HCT116 (cell line): Measurements from ENCODE around the gene IRX2. TPM values are rescaled to one million over a fixed set of nuclear protein-coding genes. Genes with fewer than 3 reads are reported as not detected.

Experiments
- ATAC-seq: fragments of 200-7000 bp; cut with Tn5 transposase; 2 replicates; pipeline ENCODE4 v1.9.1; 2020; ENCODE audit warnings: mild to moderate bottlenecking, moderate library complexity
- BruUV-seq: library from RNA; stranded (reverse); fragments of 400-500 nt; replicated peaks from 2 replicates; lab custom pipeline; 2021; lab: Mats Ljungman, UMichigan
- CTCF ChIA-PET: fragments of 300-600 bp; sonication (Branson Sonifier 250); formaldehyde crosslinking; loops from one replicate; lab custom pipeline; 2021; ENCODE audit warnings: antibody characterized with exemption; lab: Charles Lee
- POLR2A ChIA-PET: fragments of 300-600, 350-600 bp; sonication (Branson Sonifier 250); formaldehyde crosslinking; loops from one replicate; lab custom pipeline; 2021; ENCODE audit warnings: antibody characterized with exemption; lab: Charles Lee
- RAD21 ChIA-PET, 2 experiments: fragments of 300-600 bp; sonication (Branson Sonifier 250); formaldehyde crosslinking; loops; one replicate each; lab custom pipeline; 2023; ENCODE audit warnings: low total read pairs in 2 of 2; ENCODE audit not compliant: uncharacterized antibody in 2 of 2, unreplicated experiment in 2 of 2, low non-redundant PET in 1 of 2; lab: Charles Lee
- DNase-seq: peaks from one replicate; pipeline ENCODE4 v3.0.0-alpha.2; 2010; ENCODE audit warnings: low read depth, low spot score
- H2AFZ ChIP-seq: fragments of 200-600 bp; shearing (Covaris generic), sonication (generic); 2 replicates; pipeline ENCODE4 v1.6.1; 2017; ENCODE audit warnings: low read depth, mixed run types, mixed read lengths, antibody characterized with exemption, low read length; ENCODE audit not compliant: poor library complexity, severe bottlenecking
- H3K27ac ChIP-seq: 2 replicates; pipeline ENCODE4 v1.5.1; 2012; ENCODE audit warnings: low read depth, low read length
- H3K27me3 ChIP-seq: fragments of 200-600 bp; sonication (generic); 2 replicates; pipeline ENCODE4 v1.6.1; 2016; ENCODE audit warnings: mixed run types, low read length, mixed read lengths; ENCODE audit not compliant: insufficient read depth
- H3K36me3 ChIP-seq, 2 experiments: fragments of 200-500 bp in 1 of 2; fragments of 200-600 bp in 1 of 2; sonication (Bioruptor generic) in 1 of 2; sonication (generic) in 1 of 2; 2 replicates each; pipeline versions ENCODE4 v1.5.1 to v1.6.1; 2014 to 2016; ENCODE audit warnings: low read length in 2 of 2, inconsistent platforms in 1 of 2, mixed read lengths in 1 of 2, mixed run types in 1 of 2; ENCODE audit not compliant: insufficient read depth in 2 of 2, control insufficient read depth in 1 of 2
- H3K4me1 ChIP-seq, 2 experiments: fragments of 200-600 bp in 1 of 2; sonication (generic) in 1 of 2; 2 replicates each; pipeline versions ENCODE4 v1.5.1 to v1.6.1; 2012 to 2017; ENCODE audit warnings: low read length in 2 of 2, inconsistent platforms in 1 of 2, mild to moderate bottlenecking in 1 of 2, mixed read lengths in 1 of 2, mixed run types in 1 of 2, moderate library complexity in 1 of 2; ENCODE audit not compliant: insufficient read depth in 2 of 2, control insufficient read depth in 1 of 2
- H3K4me2 ChIP-seq: fragments of 200-600 bp; sonication (generic); 2 replicates; pipeline ENCODE4 v1.6.1; 2017; ENCODE audit warnings: mixed run types, low read length, mixed read lengths
- H3K4me3 ChIP-seq, 2 experiments: fragments of 200-600 bp in 1 of 2; sonication (generic) in 1 of 2; replicated peaks in 1 of 2; 2 replicates each; pipeline ENCODE4 v1.5.1; 2011 to 2016; ENCODE audit warnings: low read length in 2 of 2, control low read depth in 1 of 2, low read depth in 1 of 2, mild to moderate bottlenecking in 1 of 2, mixed read lengths in 1 of 2, mixed run types in 1 of 2
- H3K79me2 ChIP-seq: fragments of 200-600 bp; sonication (generic); 2 replicates; pipeline ENCODE4 v1.6.1; 2017; ENCODE audit warnings: mild to moderate bottlenecking, mixed run types, low read length, moderate library complexity, mixed read lengths; ENCODE audit not compliant: insufficient read depth
- H3K9ac ChIP-seq: fragments of 200-600 bp; sonication (generic); 2 replicates; pipeline ENCODE4 v1.6.1; 2016; ENCODE audit warnings: low read length, mixed read lengths
- H3K9me2 ChIP-seq: fragments of 200-600 bp; sonication (generic), shearing (Covaris generic); 2 replicates; pipeline ENCODE4 v1.6.1; 2017; ENCODE audit warnings: mixed run types, mild to moderate bottlenecking, moderate library complexity; ENCODE audit not compliant: insufficient read depth
- H3K9me3 ChIP-seq, 2 experiments: fragments of 200-500 bp in 1 of 2; fragments of 200-600 bp in 1 of 2; sonication (Bioruptor generic) in 1 of 2; sonication (generic) in 1 of 2; 2 replicates each; pipeline ENCODE4 v1.6.1; 2014 to 2017; ENCODE audit warnings: low read length in 2 of 2, mixed read lengths in 2 of 2, inconsistent platforms in 1 of 2, low read depth in 1 of 2, mild to moderate bottlenecking in 1 of 2, mixed run types in 1 of 2, moderate library complexity in 1 of 2; ENCODE audit not compliant: control insufficient read depth in 1 of 2, insufficient read depth in 1 of 2
- H4K20me1 ChIP-seq: fragments of 200-600 bp; sonication (generic), shearing (Covaris generic); 2 replicates; pipeline ENCODE4 v1.6.1; 2017; ENCODE audit warnings: mixed run types, mild to moderate bottlenecking, moderate library complexity; ENCODE audit not compliant: insufficient read depth
- CEBPB ChIP-seq: IDR thresholded peaks from 2 replicates; pipeline ENCODE4 v1.6.1; 2012; ENCODE audit warnings: low read depth
- EGR1 ChIP-seq: IDR thresholded peaks from 2 replicates; pipeline ENCODE4 v1.6.1; 2012; ENCODE audit warnings: low read depth
- EZH2 ChIP-seq: fragments of 200-600 bp; sonication (generic); IDR thresholded peaks from 2 replicates; pipeline ENCODE4 v1.6.1; 2017; ENCODE audit warnings: antibody characterized with exemption, mixed run types
- EZH2phosphoT487 ChIP-seq: fragments of 200-600 bp; IDR thresholded peaks from 2 replicates; pipeline ENCODE4 v1.6.1; 2018; ENCODE audit warnings: antibody characterized with exemption, borderline replicate concordance
- FOSL1 ChIP-seq: IDR thresholded peaks from 2 replicates; pipeline ENCODE4 v1.6.1; 2012; ENCODE audit warnings: low read depth
- POLR2A ChIP-seq: IDR thresholded peaks from 2 replicates; pipeline ENCODE4 v1.7.0; 2011; ENCODE audit warnings: borderline replicate concordance; ENCODE audit not compliant: insufficient read depth, insufficient read length; ENCODE audit errors: extremely low read depth
- POLR2AphosphoS5 ChIP-seq: IDR thresholded peaks from 2 replicates; pipeline ENCODE4 v1.6.1; 2011; ENCODE audit warnings: mild to moderate bottlenecking, low read depth, low read length, moderate library complexity
- RAD21 ChIP-seq: IDR thresholded peaks from 2 replicates; pipeline ENCODE4 v1.6.1; 2012; ENCODE audit warnings: low read depth, mild to moderate bottlenecking
- SP1 ChIP-seq: IDR thresholded peaks from 2 replicates; pipeline ENCODE4 v1.6.1; 2012; ENCODE audit warnings: low read depth
- TCF7L2 ChIP-seq: IDR thresholded peaks from 2 replicates; pipeline ENCODE4 v1.7.0; 2011; ENCODE audit warnings: borderline replicate concordance, inconsistent platforms; ENCODE audit not compliant: insufficient read depth, insufficient read length; ENCODE audit errors: extremely low read depth
- YY1 ChIP-seq: IDR thresholded peaks from 2 replicates; pipeline ENCODE4 v1.6.1; 2011; ENCODE audit warnings: low read length, low read depth, moderate library complexity, mild to moderate bottlenecking; ENCODE audit not compliant: insufficient replicate concordance; ENCODE audit errors: extremely low read depth
- intact Hi-C: fragments of 100-400 bp; cut with micrococcal nuclease; formaldehyde crosslinking; loops from 2 replicates; pipeline ENCODE4 v1.10.0; 2022
- total RNA-seq: library from RNA; stranded (reverse); gene quantifications from one replicate; pipeline ENCODE4 v1.2.1, GENCODE V29; 2021; ENCODE audit not compliant: unreplicated experiment
- TF ChIP-seq, protein P1 (sequence below): IDR thresholded peaks from 2 replicates; pipeline ENCODE4 v1.6.1; 2012; ENCODE audit warnings: low read depth
- TF ChIP-seq, protein P2 (sequence below): IDR thresholded peaks from 2 replicates; pipeline ENCODE4 v1.6.1; 2011; ENCODE audit warnings: mild to moderate bottlenecking, low read length, moderate library complexity; ENCODE audit not compliant: insufficient replicate concordance; ENCODE audit errors: extremely low read depth

Gene IRX2
- total RNA-seq, 1 experiment from 2014 or later = not detected

DNA sequence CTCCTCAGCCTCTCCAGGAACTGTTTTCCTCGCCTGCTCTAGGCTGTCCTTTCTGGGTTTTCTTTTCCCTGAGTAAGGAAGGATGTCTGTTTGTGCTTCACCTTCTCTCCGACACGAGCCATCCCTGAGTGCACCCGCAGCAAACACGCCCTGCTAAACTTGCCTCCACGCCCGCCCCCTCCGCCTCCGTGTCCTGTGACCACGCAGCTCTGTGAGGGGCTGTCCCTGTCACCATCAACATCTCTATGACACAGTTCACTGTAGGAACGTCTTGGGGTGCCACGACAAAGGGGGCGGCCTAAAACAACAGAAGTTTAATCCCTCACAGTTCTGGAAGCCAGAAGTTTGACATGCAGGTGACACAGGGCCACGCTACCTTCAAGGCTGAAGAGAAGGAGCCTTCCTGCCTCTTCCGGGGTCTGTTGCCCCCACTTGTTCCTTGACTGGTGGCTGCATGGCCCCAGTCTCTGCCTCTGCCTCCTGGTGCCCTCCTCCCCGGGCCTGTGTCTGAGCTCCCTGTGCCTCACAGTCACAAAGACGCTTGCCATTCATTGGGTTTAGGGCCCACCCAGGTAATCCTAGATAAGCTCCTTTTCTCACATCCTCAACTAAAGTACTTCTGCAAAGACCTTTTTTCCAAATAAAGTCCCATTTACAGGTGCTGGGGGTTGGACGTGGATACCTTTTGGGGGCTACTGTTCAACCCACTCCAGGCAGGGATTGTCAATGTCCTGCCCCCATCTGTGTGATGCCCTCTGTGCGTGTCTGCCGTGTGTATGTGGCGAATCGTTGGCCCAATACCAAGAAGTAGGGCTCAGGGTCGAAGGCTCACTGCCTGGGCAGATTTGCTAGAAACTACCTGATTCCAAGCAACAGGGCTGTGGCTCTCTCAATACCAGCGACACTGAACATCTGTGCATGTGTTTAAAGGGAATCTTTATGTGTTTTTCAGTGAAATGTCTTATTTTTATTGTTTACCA, 39.7 kb downstream of the IRX2 start:
- no peaks in the 10 kb centered on the region for H3K27me3 ChIP-seq
- H4K20me1 ChIP-seq = no peaks in the 10 kb centered on the region
- ATAC-seq = no peak
- no peak overlapping the region for H3K9ac ChIP-seq
- TF ChIP-seq YY1 = no peak
- no peak for TF ChIP-seq SP1
- H3K4me1 ChIP-seq = no peaks in the 10 kb centered on the region
- BruUV-seq = no TSS peak
- H2AFZ ChIP-seq = no peak overlapping the region
- ChIA-PET RAD21 (no interaction called here), CTCF (no interaction called here), POLR2A (no interaction called here)
- H3K4me2 ChIP-seq = no peak overlapping the region
- intact Hi-C loops = no loop called here
- H3K79me2 ChIP-seq = no peaks in the 10 kb centered on the region
- H3K27ac ChIP-seq = no peak overlapping the region
- H3K36me3 ChIP-seq = no peaks in the 10 kb centered on the region
- H3K9me3 ChIP-seq = peaks cover 8% of the 10 kb centered on the region in 2 experiments; a peak in 2 of 4 replicates
- H3K4me3 ChIP-seq = no peak overlapping the region
- DNase-seq = no peak
- no peaks in the 10 kb centered on the region for H3K9me2 ChIP-seq

DNA sequence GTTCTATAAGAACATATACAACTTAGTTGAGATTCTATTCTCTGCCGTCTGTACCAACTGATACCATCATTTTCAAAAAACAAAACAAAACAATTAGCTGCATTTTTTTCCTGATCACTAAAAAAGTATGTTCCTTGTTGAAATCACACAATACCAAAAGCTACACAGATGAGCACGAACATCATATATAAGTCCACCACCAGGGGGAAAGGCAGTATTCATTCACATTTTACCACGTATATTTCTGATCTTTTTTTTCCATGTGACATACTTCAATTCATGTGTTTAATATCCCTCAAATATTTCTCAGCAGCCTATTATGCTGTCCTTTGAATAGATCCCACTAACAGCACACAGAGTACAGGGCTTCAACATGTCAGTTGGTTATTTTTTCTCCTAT, 40.6 kb downstream of the IRX2 start:
- H2AFZ ChIP-seq = no peak overlapping the region
- H3K79me2 ChIP-seq = no peaks in the 10 kb centered on the region
- H3K27me3 ChIP-seq = no peaks in the 10 kb centered on the region
- RAD21 ChIA-PET = no interaction called here
- no peaks in the 10 kb centered on the region for H4K20me1 ChIP-seq
- H3K4me3 ChIP-seq = no peak overlapping the region
- H3K4me2 ChIP-seq = no peak overlapping the region
- H3K9ac ChIP-seq = no peak overlapping the region
- no peaks in the 10 kb centered on the region for H3K4me1 ChIP-seq
- POLR2A ChIA-PET = no interaction called here
- CTCF ChIA-PET = no interaction called here
- no TSS peak for BruUV-seq
- ATAC-seq (no peak), DNase-seq (no peak)
- H3K9me2 ChIP-seq = no peaks in the 10 kb centered on the region
- no peak overlapping the region for H3K27ac ChIP-seq
- intact Hi-C loops = no loop called here
- H3K9me3 ChIP-seq = peaks cover 8 to 10% of the 10 kb centered on the region in 2 experiments; a peak in 2 of 4 replicates
- no peaks in the 10 kb centered on the region for H3K36me3 ChIP-seq
- TF ChIP-seq TCF7L2 = no peak
- TF ChIP-seq, protein P1, sequence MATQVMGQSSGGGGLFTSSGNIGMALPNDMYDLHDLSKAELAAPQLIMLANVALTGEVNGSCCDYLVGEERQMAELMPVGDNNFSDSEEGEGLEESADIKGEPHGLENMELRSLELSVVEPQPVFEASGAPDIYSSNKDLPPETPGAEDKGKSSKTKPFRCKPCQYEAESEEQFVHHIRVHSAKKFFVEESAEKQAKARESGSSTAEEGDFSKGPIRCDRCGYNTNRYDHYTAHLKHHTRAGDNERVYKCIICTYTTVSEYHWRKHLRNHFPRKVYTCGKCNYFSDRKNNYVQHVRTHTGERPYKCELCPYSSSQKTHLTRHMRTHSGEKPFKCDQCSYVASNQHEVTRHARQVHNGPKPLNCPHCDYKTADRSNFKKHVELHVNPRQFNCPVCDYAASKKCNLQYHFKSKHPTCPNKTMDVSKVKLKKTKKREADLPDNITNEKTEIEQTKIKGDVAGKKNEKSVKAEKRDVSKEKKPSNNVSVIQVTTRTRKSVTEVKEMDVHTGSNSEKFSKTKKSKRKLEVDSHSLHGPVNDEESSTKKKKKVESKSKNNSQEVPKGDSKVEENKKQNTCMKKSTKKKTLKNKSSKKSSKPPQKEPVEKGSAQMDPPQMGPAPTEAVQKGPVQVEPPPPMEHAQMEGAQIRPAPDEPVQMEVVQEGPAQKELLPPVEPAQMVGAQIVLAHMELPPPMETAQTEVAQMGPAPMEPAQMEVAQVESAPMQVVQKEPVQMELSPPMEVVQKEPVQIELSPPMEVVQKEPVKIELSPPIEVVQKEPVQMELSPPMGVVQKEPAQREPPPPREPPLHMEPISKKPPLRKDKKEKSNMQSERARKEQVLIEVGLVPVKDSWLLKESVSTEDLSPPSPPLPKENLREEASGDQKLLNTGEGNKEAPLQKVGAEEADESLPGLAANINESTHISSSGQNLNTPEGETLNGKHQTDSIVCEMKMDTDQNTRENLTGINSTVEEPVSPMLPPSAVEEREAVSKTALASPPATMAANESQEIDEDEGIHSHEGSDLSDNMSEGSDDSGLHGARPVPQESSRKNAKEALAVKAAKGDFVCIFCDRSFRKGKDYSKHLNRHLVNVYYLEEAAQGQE = no peak
- TF ChIP-seq SP1 = no peak
- TF ChIP-seq RAD21 = no peak
- TF ChIP-seq FOSL1 = no peak
- TF ChIP-seq POLR2AphosphoS5 = no peak
- TF ChIP-seq EZH2 = no peak
- no peak for TF ChIP-seq POLR2A
- no peak for TF ChIP-seq EZH2phosphoT487
- TF ChIP-seq, protein P2, sequence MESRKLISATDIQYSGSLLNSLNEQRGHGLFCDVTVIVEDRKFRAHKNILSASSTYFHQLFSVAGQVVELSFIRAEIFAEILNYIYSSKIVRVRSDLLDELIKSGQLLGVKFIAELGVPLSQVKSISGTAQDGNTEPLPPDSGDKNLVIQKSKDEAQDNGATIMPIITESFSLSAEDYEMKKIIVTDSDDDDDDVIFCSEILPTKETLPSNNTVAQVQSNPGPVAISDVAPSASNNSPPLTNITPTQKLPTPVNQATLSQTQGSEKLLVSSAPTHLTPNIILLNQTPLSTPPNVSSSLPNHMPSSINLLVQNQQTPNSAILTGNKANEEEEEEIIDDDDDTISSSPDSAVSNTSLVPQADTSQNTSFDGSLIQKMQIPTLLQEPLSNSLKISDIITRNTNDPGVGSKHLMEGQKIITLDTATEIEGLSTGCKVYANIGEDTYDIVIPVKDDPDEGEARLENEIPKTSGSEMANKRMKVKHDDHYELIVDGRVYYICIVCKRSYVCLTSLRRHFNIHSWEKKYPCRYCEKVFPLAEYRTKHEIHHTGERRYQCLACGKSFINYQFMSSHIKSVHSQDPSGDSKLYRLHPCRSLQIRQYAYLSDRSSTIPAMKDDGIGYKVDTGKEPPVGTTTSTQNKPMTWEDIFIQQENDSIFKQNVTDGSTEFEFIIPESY = no peak
- TF ChIP-seq EGR1 = no peak
- TF ChIP-seq CEBPB = no peak
